ENCODE results near the gene SNAPC3.
A peak's percentile ranks its signal among the peaks of the same experiment; 100 is the strongest.

DNA sequence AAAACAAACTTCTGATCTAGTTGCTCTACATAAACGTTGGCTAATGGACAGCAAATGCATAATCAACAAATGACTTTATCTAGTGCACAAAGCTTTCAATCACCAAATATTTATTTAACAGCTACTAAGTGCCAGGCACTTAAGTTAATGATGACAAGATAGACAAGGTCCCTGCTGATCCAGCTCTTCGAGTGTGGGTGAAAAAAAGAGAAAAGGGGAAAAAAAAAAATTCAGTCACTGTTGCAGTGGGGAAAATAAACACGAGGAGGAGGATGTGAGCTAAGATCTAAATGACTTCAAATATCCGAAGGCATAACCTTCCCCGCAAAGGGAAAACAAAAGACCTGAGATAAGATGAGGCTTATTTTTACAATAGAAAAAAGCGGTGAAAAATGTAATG, 78.5 kb downstream of the SNAPC3 start:
- TF ChIP-seq POLR2A (IDR thresholded peaks at IDR 0.05; ENCODE audit: low read depth, low read length): no peak
- TF ChIP-seq FOS (IDR thresholded peaks at IDR 0.05; ENCODE audit: low read depth, low read length): no peak
- TF ChIP-seq, protein P1, sequence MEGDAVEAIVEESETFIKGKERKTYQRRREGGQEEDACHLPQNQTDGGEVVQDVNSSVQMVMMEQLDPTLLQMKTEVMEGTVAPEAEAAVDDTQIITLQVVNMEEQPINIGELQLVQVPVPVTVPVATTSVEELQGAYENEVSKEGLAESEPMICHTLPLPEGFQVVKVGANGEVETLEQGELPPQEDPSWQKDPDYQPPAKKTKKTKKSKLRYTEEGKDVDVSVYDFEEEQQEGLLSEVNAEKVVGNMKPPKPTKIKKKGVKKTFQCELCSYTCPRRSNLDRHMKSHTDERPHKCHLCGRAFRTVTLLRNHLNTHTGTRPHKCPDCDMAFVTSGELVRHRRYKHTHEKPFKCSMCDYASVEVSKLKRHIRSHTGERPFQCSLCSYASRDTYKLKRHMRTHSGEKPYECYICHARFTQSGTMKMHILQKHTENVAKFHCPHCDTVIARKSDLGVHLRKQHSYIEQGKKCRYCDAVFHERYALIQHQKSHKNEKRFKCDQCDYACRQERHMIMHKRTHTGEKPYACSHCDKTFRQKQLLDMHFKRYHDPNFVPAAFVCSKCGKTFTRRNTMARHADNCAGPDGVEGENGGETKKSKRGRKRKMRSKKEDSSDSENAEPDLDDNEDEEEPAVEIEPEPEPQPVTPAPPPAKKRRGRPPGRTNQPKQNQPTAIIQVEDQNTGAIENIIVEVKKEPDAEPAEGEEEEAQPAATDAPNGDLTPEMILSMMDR (conservative IDR thresholded peaks at IDR 0.05; ENCODE audit: low read depth, low read length): peak; percentile 29; the same call in 1 of the 2 replicates
- TF ChIP-seq RFX5 (IDR thresholded peaks at IDR 0.05; ENCODE audit: low read depth, low read length): no peak
- no peak for TF ChIP-seq CHD1 (IDR thresholded peaks at IDR 0.05; ENCODE audit: low read depth, low read length)
- no peak for TF ChIP-seq CEBPB (IDR thresholded peaks at IDR 0.05; ENCODE audit: low read depth, low read length)
- no peak for TF ChIP-seq RAD21 (IDR thresholded peaks at IDR 0.05; ENCODE audit: low read length)
- TF ChIP-seq MXI1 (IDR thresholded peaks at IDR 0.05; ENCODE audit: borderline replicate concordance, low read depth, low read length): no peak
- no peak for TF ChIP-seq RCOR1 (IDR thresholded peaks at IDR 0.05; ENCODE audit: insufficient replicate concordance, low read length)
- TF ChIP-seq, protein P2, sequence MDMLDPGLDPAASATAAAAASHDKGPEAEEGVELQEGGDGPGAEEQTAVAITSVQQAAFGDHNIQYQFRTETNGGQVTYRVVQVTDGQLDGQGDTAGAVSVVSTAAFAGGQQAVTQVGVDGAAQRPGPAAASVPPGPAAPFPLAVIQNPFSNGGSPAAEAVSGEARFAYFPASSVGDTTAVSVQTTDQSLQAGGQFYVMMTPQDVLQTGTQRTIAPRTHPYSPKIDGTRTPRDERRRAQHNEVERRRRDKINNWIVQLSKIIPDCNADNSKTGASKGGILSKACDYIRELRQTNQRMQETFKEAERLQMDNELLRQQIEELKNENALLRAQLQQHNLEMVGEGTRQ (IDR thresholded peaks at IDR 0.05; ENCODE audit: low read depth, low read length): no peak

Measured in IMR-90 (cell line).